T-helper 17 cell (primary cell): ENCODE measurements around the gene NTRK2. TPM values are rescaled to one million over a fixed set of nuclear protein-coding genes. Genes with fewer than 3 reads are reported as not detected.

Source experiments
- ATAC-seq: fragments of 150-1000 bp; cut with Tn5 transposase; 2 replicates; pipeline ENCODE4 v1.10.0; 2021; ENCODE audit warnings: mild to moderate bottlenecking, moderate library complexity
- DNase-seq, 3 donors: peaks; one replicate each; pipeline versions ENCODE4 v3.0.0 to v3.0.0-alpha.2; 2020 to 2021
- H3K9me3 ChIP-seq: one replicate; pipeline ENCODE4 v1.7.0; 2013; ENCODE audit warnings: low read length, mild to moderate bottlenecking; ENCODE audit not compliant: control insufficient read depth, poor library complexity, severe bottlenecking
- H3K27ac Mint-ChIP-seq: one replicate; pipeline ENCODE4 v1.8.0; 2022; ENCODE audit warnings: mild to moderate bottlenecking, moderate library complexity, mixed read lengths
- H3K27me3 Mint-ChIP-seq: one replicate; pipeline ENCODE4 v1.8.0; 2022; ENCODE audit warnings: mixed read lengths
- H3K36me3 Mint-ChIP-seq: one replicate; pipeline ENCODE4 v1.8.0; 2022; ENCODE audit warnings: low read depth, mixed read lengths
- H3K4me1 Mint-ChIP-seq: one replicate; pipeline ENCODE4 v1.8.0; 2022; ENCODE audit warnings: mild to moderate bottlenecking, mixed read lengths
- H3K4me3 Mint-ChIP-seq: one replicate; pipeline ENCODE4 v1.8.0; 2022; ENCODE audit warnings: mild to moderate bottlenecking, moderate library complexity, mixed read lengths
- total RNA-seq, 4 donors: library from RNA in 2 of 4; stranded (reverse) in 2 of 4; gene quantifications; one replicate each; pipeline ENCODE4 v1.2.3 and lab custom pipeline; 2022 to 2026

NTRK2 gene
- total RNA-seq, 2 donors from 2014 or later = 1.1 to 1.6 TPM

GRCh38 chr9:84971571-84971970 is 302.0 kb downstream of the NTRK2 start:
- Mint-ChIP-seq H3K27ac (no peak overlapping the region), H3K36me3 (no peaks in the 10 kb centered on the region), H3K27me3 (peaks cover 21% of the 10 kb centered on the region), H3K4me3 (no peak overlapping the region), H3K4me1 (no peaks in the 10 kb centered on the region)
- ATAC-seq (no peak), DNase-seq (no peak)
- H3K9me3 ChIP-seq = no peaks in the 10 kb centered on the region

GRCh38 chr9:84974258-84974657 is 304.7 kb downstream of the NTRK2 start:
- Mint-ChIP-seq H3K4me1 (no peaks in the 10 kb centered on the region), H3K36me3 (no peaks in the 10 kb centered on the region), H3K4me3 (no peak overlapping the region), H3K27ac (no peak overlapping the region), H3K27me3 (peaks cover 17% of the 10 kb centered on the region)
- ATAC-seq (no peak), DNase-seq (no peak)
- H3K9me3 ChIP-seq = no peaks in the 10 kb centered on the region

GRCh38 chr9:84974855-84975254 is 305.3 kb downstream of the NTRK2 start:
- ATAC-seq = no peak
- Mint-ChIP-seq H3K4me3 (no peak overlapping the region), H3K27ac (no peak overlapping the region), H3K4me1 (no peaks in the 10 kb centered on the region), H3K36me3 (no peaks in the 10 kb centered on the region), H3K27me3 (peaks cover 17% of the 10 kb centered on the region)
- no peak for DNase-seq
- H3K9me3 ChIP-seq = no peaks in the 10 kb centered on the region

- no peaks in the 10 kb centered on the region for H3K36me3 Mint-ChIP-seq
- H3K9me3 ChIP-seq = no peaks in the 10 kb centered on the region
- peaks cover 23% of the 10 kb centered on the region for H3K27me3 Mint-ChIP-seq
- no peak overlapping the region for H3K27ac Mint-ChIP-seq
- H3K4me1 Mint-ChIP-seq = no peaks in the 10 kb centered on the region
- ATAC-seq (no peak), DNase-seq (no peak)
- H3K4me3 Mint-ChIP-seq = no peak overlapping the region
These were observed 306.4 kb downstream of the NTRK2 start for GRCh38 chr9:84975926-84976325.

GRCh38 chr9:84978661-84979060 is 309.1 kb downstream of the NTRK2 start:
- H3K27me3 Mint-ChIP-seq = peaks cover 33% of the 10 kb centered on the region
- H3K4me1 Mint-ChIP-seq = no peaks in the 10 kb centered on the region
- ATAC-seq (no peak), DNase-seq (no peak)
- H3K36me3 Mint-ChIP-seq = no peaks in the 10 kb centered on the region
- H3K27ac Mint-ChIP-seq = no peak overlapping the region
- no peaks in the 10 kb centered on the region for H3K9me3 ChIP-seq
- no peak overlapping the region for H3K4me3 Mint-ChIP-seq

- Mint-ChIP-seq H3K36me3 (no peaks in the 10 kb centered on the region), H3K4me3 (no peak overlapping the region), H3K4me1 (no peaks in the 10 kb centered on the region), H3K27me3 (peaks cover 31% of the 10 kb centered on the region), H3K27ac (no peak overlapping the region)
- no peak for ATAC-seq
- peaks cover 3% of the 10 kb centered on the region for H3K9me3 ChIP-seq
- DNase-seq = no peak
These were observed 314.2 kb downstream of the NTRK2 start for GRCh38 chr9:84983749-84984148.

GRCh38 chr9:84988621-84989020 is 319.1 kb downstream of the NTRK2 start:
- H3K27me3 Mint-ChIP-seq = peaks cover 26% of the 10 kb centered on the region
- no peak for ATAC-seq
- H3K9me3 ChIP-seq = peaks cover 3% of the 10 kb centered on the region
- no peak overlapping the region for H3K4me3 Mint-ChIP-seq
- DNase-seq = no peak
- no peaks in the 10 kb centered on the region for H3K4me1 Mint-ChIP-seq
- H3K36me3 Mint-ChIP-seq = no peaks in the 10 kb centered on the region
- no peak overlapping the region for H3K27ac Mint-ChIP-seq

- no peak for DNase-seq
- peaks cover 25% of the 10 kb centered on the region for H3K27me3 Mint-ChIP-seq
- H3K4me1 Mint-ChIP-seq = no peaks in the 10 kb centered on the region
- H3K36me3 Mint-ChIP-seq = no peaks in the 10 kb centered on the region
- H3K4me3 Mint-ChIP-seq = no peak overlapping the region
- H3K9me3 ChIP-seq = peaks cover under 1% of the 10 kb centered on the region
- no peak overlapping the region for H3K27ac Mint-ChIP-seq
- no peak for ATAC-seq
These were observed 320.9 kb downstream of the NTRK2 start for GRCh38 chr9:84990416-84990815.

- H3K9me3 ChIP-seq = no peaks in the 10 kb centered on the region
- H3K4me3 Mint-ChIP-seq = no peak overlapping the region
- no peak for ATAC-seq
- DNase-seq = no peak
- H3K36me3 Mint-ChIP-seq = no peaks in the 10 kb centered on the region
- H3K4me1 Mint-ChIP-seq = no peaks in the 10 kb centered on the region
- H3K27me3 Mint-ChIP-seq = peaks cover 20% of the 10 kb centered on the region
- no peak overlapping the region for H3K27ac Mint-ChIP-seq
These were observed 321.5 kb downstream of the NTRK2 start for GRCh38 chr9:84990850-84991513.

- Mint-ChIP-seq H3K27me3 (peaks cover 20% of the 10 kb centered on the region), H3K27ac (no peak overlapping the region), H3K4me1 (no peaks in the 10 kb centered on the region), H3K36me3 (no peaks in the 10 kb centered on the region), H3K4me3 (no peak overlapping the region)
- DNase-seq (no peak), ATAC-seq (no peak)
- no peaks in the 10 kb centered on the region for H3K9me3 ChIP-seq
These were observed 322.0 kb downstream of the NTRK2 start for GRCh38 chr9:84991514-84991870.

GRCh38 chr9:84992381-84992780 is 322.9 kb downstream of the NTRK2 start:
- Mint-ChIP-seq H3K27me3 (peaks cover 28% of the 10 kb centered on the region), H3K4me1 (no peaks in the 10 kb centered on the region), H3K36me3 (no peaks in the 10 kb centered on the region), H3K4me3 (no peak overlapping the region), H3K27ac (no peak overlapping the region)
- H3K9me3 ChIP-seq = no peaks in the 10 kb centered on the region
- DNase-seq (no peak), ATAC-seq (no peak)

- DNase-seq (no peak), ATAC-seq (no peak)
- no peaks in the 10 kb centered on the region for H3K9me3 ChIP-seq
- Mint-ChIP-seq H3K27ac (no peak overlapping the region), H3K4me3 (no peak overlapping the region), H3K27me3 (peaks cover 26% of the 10 kb centered on the region), H3K4me1 (no peaks in the 10 kb centered on the region), H3K36me3 (no peaks in the 10 kb centered on the region)
These were observed 323.6 kb downstream of the NTRK2 start for GRCh38 chr9:84993105-84993504.

GRCh38 chr9:84996029-84996428 is 326.5 kb downstream of the NTRK2 start:
- no peak overlapping the region for H3K4me3 Mint-ChIP-seq
- H3K9me3 ChIP-seq = no peaks in the 10 kb centered on the region
- no peak for DNase-seq
- H3K4me1 Mint-ChIP-seq = no peaks in the 10 kb centered on the region
- peaks cover 19% of the 10 kb centered on the region for H3K27me3 Mint-ChIP-seq
- no peaks in the 10 kb centered on the region for H3K36me3 Mint-ChIP-seq
- no peak for ATAC-seq
- H3K27ac Mint-ChIP-seq = no peak overlapping the region

- Mint-ChIP-seq H3K27me3 (peaks cover 14% of the 10 kb centered on the region), H3K27ac (no peak overlapping the region)
- H3K9me3 ChIP-seq = no peaks in the 10 kb centered on the region
These were observed 327.2 kb downstream of the NTRK2 start for GRCh38 chr9:84996716-84997115.

More at GRCh38 chr9:84996716-84997115, 327.2 kb downstream of the NTRK2 start:
- H3K36me3 Mint-ChIP-seq = no peaks in the 10 kb centered on the region
- DNase-seq = no peak
- no peak for ATAC-seq
- no peak overlapping the region for H3K4me3 Mint-ChIP-seq
- H3K4me1 Mint-ChIP-seq = no peaks in the 10 kb centered on the region
